ENCODE measurements around the gene ANKRD18A.
"Not testable (repeated sequence)": the region's sequence is repeated elsewhere in the genome, so short reads cannot be mapped to it uniquely, and the experiment has no call there.

Gene ANKRD18A

GRCh38 chr9:38622288-38622674 is 1.9 kb upstream of the ANKRD18A start:
- Histone ChIP-seq H3K9me3 (ENCODE audit: low read length) (no peaks in the 10 kb centered on the region), H3K4me1 (ENCODE audit: insufficient read depth, low read length, severe bottlenecking) (no peaks in the 10 kb centered on the region), H3K4me3 (ENCODE audit: low read depth, low read length, poor library complexity, severe bottlenecking) (no peak overlapping the region), H3K9me2 (ENCODE audit: low read depth, low read length) (no peaks in the 10 kb centered on the region), H2AFZ (ENCODE audit: low read length) (no peak overlapping the region), H3K27me3 (ENCODE audit: insufficient read depth, low read length) (no peaks in the 10 kb centered on the region), H4K20me1 (ENCODE audit: insufficient read depth, low read length) (no peaks in the 10 kb centered on the region), H3K27ac (ENCODE audit: low read depth, low read length, poor library complexity, severe bottlenecking) (no peak overlapping the region), H3K9ac (ENCODE audit: low read length) (no peak overlapping the region), H3K4me2 (ENCODE audit: low read length) (no peak overlapping the region), H3F3A (ENCODE audit: insufficient read depth, low read length) (no peaks in the 10 kb centered on the region), H3K79me2 (ENCODE audit: insufficient read depth, low read length) (no peaks in the 10 kb centered on the region), H3K36me3 (ENCODE audit: insufficient read depth, low read length) (no peaks in the 10 kb centered on the region)
- TF ChIP-seq CTCF (IDR thresholded peaks at IDR 0.05; ENCODE audit: low read length) = no peak
- TF ChIP-seq EZH2 (IDR thresholded peaks at IDR 0.05; ENCODE audit: borderline replicate concordance, low read length) = no peak

GRCh38 chr9:38621434-38622287 is 1.3 kb upstream of the ANKRD18A start:
- Histone ChIP-seq H3F3A (ENCODE audit: insufficient read depth, low read length) (no peaks in the 10 kb centered on the region), H3K4me1 (ENCODE audit: insufficient read depth, low read length, severe bottlenecking) (no peaks in the 10 kb centered on the region), H3K9me2 (ENCODE audit: low read depth, low read length) (no peaks in the 10 kb centered on the region), H3K9ac (ENCODE audit: low read length) (no peak overlapping the region), H4K20me1 (ENCODE audit: insufficient read depth, low read length) (no peaks in the 10 kb centered on the region), H3K27me3 (ENCODE audit: insufficient read depth, low read length) (no peaks in the 10 kb centered on the region), H3K4me3 (ENCODE audit: low read depth, low read length, poor library complexity, severe bottlenecking) (no peak overlapping the region), H3K4me2 (ENCODE audit: low read length) (no peak overlapping the region), H2AFZ (ENCODE audit: low read length) (no peak overlapping the region), H3K9me3 (ENCODE audit: low read length) (no peaks in the 10 kb centered on the region), H3K79me2 (ENCODE audit: insufficient read depth, low read length) (no peaks in the 10 kb centered on the region), H3K27ac (ENCODE audit: low read depth, low read length, poor library complexity, severe bottlenecking) (no peak overlapping the region), H3K36me3 (ENCODE audit: insufficient read depth, low read length) (no peaks in the 10 kb centered on the region)
- TF ChIP-seq CTCF (IDR thresholded peaks at IDR 0.05; ENCODE audit: low read length) (no peak), EZH2 (IDR thresholded peaks at IDR 0.05; ENCODE audit: borderline replicate concordance, low read length) (no peak)

- H3K36me3 ChIP-seq (ENCODE audit: insufficient read depth, low read length) = no peaks in the 10 kb centered on the region
- no peaks in the 10 kb centered on the region for H4K20me1 ChIP-seq (ENCODE audit: insufficient read depth, low read length)
- H2AFZ ChIP-seq (ENCODE audit: low read length) = no peak overlapping the region
- H3K9ac ChIP-seq (ENCODE audit: low read length) = no peak overlapping the region
- H3K9me2 ChIP-seq (ENCODE audit: low read depth, low read length) = no peaks in the 10 kb centered on the region
- H3K4me1 ChIP-seq (ENCODE audit: insufficient read depth, low read length, severe bottlenecking) = no peaks in the 10 kb centered on the region
- H3K4me3 ChIP-seq (ENCODE audit: low read depth, low read length, poor library complexity, severe bottlenecking) = no peak overlapping the region
- no peak overlapping the region for H3K4me2 ChIP-seq (ENCODE audit: low read length)
- no peaks in the 10 kb centered on the region for H3K79me2 ChIP-seq (ENCODE audit: insufficient read depth, low read length)
- H3K27me3 ChIP-seq (ENCODE audit: insufficient read depth, low read length) = no peaks in the 10 kb centered on the region
- TF ChIP-seq EZH2 (IDR thresholded peaks at IDR 0.05; ENCODE audit: borderline replicate concordance, low read length) (no peak), CTCF (IDR thresholded peaks at IDR 0.05; ENCODE audit: low read length) (no peak)
- H3F3A ChIP-seq (ENCODE audit: insufficient read depth, low read length) = no peaks in the 10 kb centered on the region
- H3K9me3 ChIP-seq (ENCODE audit: low read length) = no peaks in the 10 kb centered on the region
- no peak overlapping the region for H3K27ac ChIP-seq (ENCODE audit: low read depth, low read length, poor library complexity, severe bottlenecking)
These were observed 594 bp downstream of the ANKRD18A start for GRCh38 chr9:38619556-38620447.

GRCh38 chr9:38598029-38598745 is 22.2 kb downstream of the ANKRD18A start:
- not testable (repeated sequence) for H3K4me2 ChIP-seq (ENCODE audit: low read length); H3K79me2 ChIP-seq (ENCODE audit: insufficient read depth, low read length); H3K27me3 ChIP-seq (ENCODE audit: insufficient read depth, low read length); H3K27ac ChIP-seq (ENCODE audit: low read depth, low read length, poor library complexity, severe bottlenecking); H3K9me2 ChIP-seq (ENCODE audit: low read depth, low read length); H3F3A ChIP-seq (ENCODE audit: insufficient read depth, low read length); H3K9me3 ChIP-seq (ENCODE audit: low read length); H3K9ac ChIP-seq (ENCODE audit: low read length); H3K4me3 ChIP-seq (ENCODE audit: low read depth, low read length, poor library complexity, severe bottlenecking); H2AFZ ChIP-seq (ENCODE audit: low read length); H3K4me1 ChIP-seq (ENCODE audit: insufficient read depth, low read length, severe bottlenecking); H3K36me3 ChIP-seq (ENCODE audit: insufficient read depth, low read length); H4K20me1 ChIP-seq (ENCODE audit: insufficient read depth, low read length)

Data from OCI-LY1 (cell line).